ELR (cell line): Measurements from ENCODE around the gene NOCT.
"Not testable (repeated sequence)": the region's sequence is repeated elsewhere in the genome, so short reads cannot be mapped to it uniquely, and the experiment has no call there.

Experiments used
- DNase-seq: peaks from one replicate; pipeline ENCODE4 v3.0.0-alpha.2; 2015; ENCODE audit warnings: low read depth

The NOCT gene

GRCh38 chr4:139011225-139011950 lies 4.2 kb upstream of the NOCT start:
- no peak for DNase-seq

GRCh38 chr4:139014371-139015268 lies 961 bp upstream of the NOCT start:
- DNase-seq, result peak; percentile 95

- DNase-seq, result peak; percentile 44
Measured at GRCh38 chr4:139015948-139016471, 429 bp downstream of the NOCT start.

- peak; percentile 28 for DNase-seq
Measured at GRCh38 chr4:139017861-139018260, 2.3 kb downstream of the NOCT start.

GRCh38 chr4:139018501-139018900 lies 2.9 kb downstream of the NOCT start:
- peak; percentile 41 for DNase-seq

- DNase-seq, result peak; percentile 60
Measured at GRCh38 chr4:139018971-139019758, 3.6 kb downstream of the NOCT start.

GRCh38 chr4:139020384-139020783 lies 4.8 kb downstream of the NOCT start:
- DNase-seq, result no peak

- not testable (repeated sequence) for DNase-seq
Measured at GRCh38 chr4:139021071-139021470, 5.5 kb downstream of the NOCT start.

GRCh38 chr4:139022835-139023234 lies 7.3 kb downstream of the NOCT start:
- no peak for DNase-seq

GRCh38 chr4:139024686-139025085 lies 9.1 kb downstream of the NOCT start:
- no peak for DNase-seq

GRCh38 chr4:139025841-139026240 lies 10.3 kb downstream of the NOCT start:
- peak; percentile 45 for DNase-seq

GRCh38 chr4:139027776-139028175 lies 12.2 kb downstream of the NOCT start:
- DNase-seq, result no peak

GRCh38 chr4:139028191-139028661 lies 12.6 kb downstream of the NOCT start:
- no peak for DNase-seq

GRCh38 chr4:139029866-139030363 lies 14.3 kb downstream of the NOCT start:
- DNase-seq, result not testable (repeated sequence)

GRCh38 chr4:139030614-139031235 lies 15.1 kb downstream of the NOCT start:
- peak; percentile 75 for DNase-seq

- no peak for DNase-seq
Measured at GRCh38 chr4:139035650-139036049, 20.1 kb downstream of the NOCT start.

- DNase-seq, result no peak
Measured at GRCh38 chr4:139036885-139037284, 21.3 kb downstream of the NOCT start.

GRCh38 chr4:139038874-139039443 lies 23.4 kb downstream of the NOCT start:
- no peak for DNase-seq

GRCh38 chr4:139042981-139043460 lies 27.4 kb downstream of the NOCT start:
- no peak for DNase-seq

- no peak for DNase-seq
Measured at GRCh38 chr4:139044291-139044690, 28.7 kb downstream of the NOCT start.

- DNase-seq, result no peak
Measured at GRCh38 chr4:139048026-139048425, 32.4 kb downstream of the NOCT start.
